PC-9 (cell line): Measurements from ENCODE around the gene RIMS4.

ENCODE experiments used
- EZH2 ChIP-seq: fragments of 200-600 bp; sonication (generic); IDR thresholded peaks from 2 replicates; pipeline ENCODE4 v1.8.0; 2017; ENCODE audit warnings: antibody characterized with exemption, low read depth
- TF ChIP-seq, protein P1 (sequence below): fragments of 200-600 bp; sonication (generic); conservative IDR thresholded peaks from 2 replicates; pipeline ENCODE4 v1.6.1; 2017; ENCODE audit warnings: mixed run types, antibody characterized with exemption, mild to moderate bottlenecking, moderate library complexity

DNA sequence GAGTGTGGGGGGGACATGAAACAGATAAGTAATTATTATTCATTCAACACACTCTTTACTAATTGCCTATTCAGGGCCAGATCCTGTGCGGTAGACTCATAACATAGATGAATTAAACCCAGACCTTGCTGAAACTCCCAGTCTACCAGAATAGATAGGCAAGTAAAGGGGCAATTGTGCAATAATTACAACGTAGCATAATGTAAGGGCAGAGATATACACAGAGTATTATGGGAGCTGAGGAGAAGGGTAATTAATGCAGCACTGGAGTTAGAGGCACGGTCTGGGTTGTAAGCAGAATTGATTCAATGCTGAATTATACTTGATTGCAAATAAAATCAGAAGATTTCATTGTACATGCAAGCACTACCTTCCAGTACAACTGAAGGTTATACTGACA lies 29.2 kb downstream of the RIMS4 start:
- TF ChIP-seq, protein P1, sequence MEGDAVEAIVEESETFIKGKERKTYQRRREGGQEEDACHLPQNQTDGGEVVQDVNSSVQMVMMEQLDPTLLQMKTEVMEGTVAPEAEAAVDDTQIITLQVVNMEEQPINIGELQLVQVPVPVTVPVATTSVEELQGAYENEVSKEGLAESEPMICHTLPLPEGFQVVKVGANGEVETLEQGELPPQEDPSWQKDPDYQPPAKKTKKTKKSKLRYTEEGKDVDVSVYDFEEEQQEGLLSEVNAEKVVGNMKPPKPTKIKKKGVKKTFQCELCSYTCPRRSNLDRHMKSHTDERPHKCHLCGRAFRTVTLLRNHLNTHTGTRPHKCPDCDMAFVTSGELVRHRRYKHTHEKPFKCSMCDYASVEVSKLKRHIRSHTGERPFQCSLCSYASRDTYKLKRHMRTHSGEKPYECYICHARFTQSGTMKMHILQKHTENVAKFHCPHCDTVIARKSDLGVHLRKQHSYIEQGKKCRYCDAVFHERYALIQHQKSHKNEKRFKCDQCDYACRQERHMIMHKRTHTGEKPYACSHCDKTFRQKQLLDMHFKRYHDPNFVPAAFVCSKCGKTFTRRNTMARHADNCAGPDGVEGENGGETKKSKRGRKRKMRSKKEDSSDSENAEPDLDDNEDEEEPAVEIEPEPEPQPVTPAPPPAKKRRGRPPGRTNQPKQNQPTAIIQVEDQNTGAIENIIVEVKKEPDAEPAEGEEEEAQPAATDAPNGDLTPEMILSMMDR = no peak
- TF ChIP-seq EZH2 = no peak
